ENCODE results near the gene ZFP42. TPM values are rescaled to one million over a fixed set of nuclear protein-coding genes. Genes with fewer than 3 reads are reported as not detected.

Gene ZFP42
- polyA plus RNA-seq, 2 of the 4 experiments (the other 2 are of a cell fraction): not detected

- Histone ChIP-seq H3K4me1 (no peaks in the 10 kb centered on the region), H3K9me3 (no peaks in the 10 kb centered on the region), H3K27ac (no peak overlapping the region), H3K4me3 (no peak overlapping the region), H3K4me2 (no peak overlapping the region)
- DNase-seq (ENCODE audit: low read depth in 1 of 2, low spot score in 1 of 2) (no peak), FAIRE-seq (no peak), ATAC-seq (no peak)
- TF ChIP-seq RAD21 (conservative IDR thresholded peaks at IDR 0.05 in 1 of 2, IDR thresholded peaks at IDR 0.05 in 1 of 2) (no peak), ESRRA (IDR thresholded peaks at IDR 0.05; ENCODE audit: borderline replicate concordance, low read length) (no peak), JUNB (IDR thresholded peaks at IDR 0.05) (no peak), CEBPB (IDR thresholded peaks at IDR 0.05) (no peak)
- POLR2A ChIA-PET: no interaction called here
- 96% methylated on average over 2 of the region's 2 CpGs for WGBS (ENCODE audit: missing lambda C conversion rate)
- CTCF ChIA-PET: no interaction called here
These were observed 29.9 kb downstream of the ZFP42 start for GRCh38 chr4:188025476-188025875.

- no peak overlapping the region for H3K4me2 ChIP-seq
- 92% methylated on average over 7 of the region's 13 CpGs for WGBS (ENCODE audit: missing lambda C conversion rate)
- no peak overlapping the region for H3K4me3 ChIP-seq
- no peak for DNase-seq (ENCODE audit: low read depth in 1 of 2, low spot score in 1 of 2)
- no peak for FAIRE-seq
- no peaks in the 10 kb centered on the region for H3K4me1 ChIP-seq
- ATAC-seq: no peak
- TF ChIP-seq JUN (IDR thresholded peaks at IDR 0.05) (no peak), POLR2A (IDR thresholded peaks at IDR 0.05; ENCODE audit: low read length) (0 out of 2 replicates have a peak, but pooled peaks have one; percentile 5)
- no peaks in the 10 kb centered on the region for H3K9me3 ChIP-seq
- H3K27ac ChIP-seq: no peak overlapping the region
- POLR2A ChIA-PET: no interaction called here
- CTCF ChIA-PET: no interaction called here
These were observed 33.5 kb downstream of the ZFP42 start for GRCh38 chr4:188029114-188029513.

- TF ChIP-seq GATA3 (IDR thresholded peaks at IDR 0.05; ENCODE audit: borderline replicate concordance) (no peak), TP53 (CRISPR knock-in tag; IDR thresholded peaks at IDR 0.05) (no peak), PBX3 (IDR thresholded peaks at IDR 0.05) (no peak), RCOR1 (IDR thresholded peaks at IDR 0.05; ENCODE audit: low read depth, low read length) (no peak), RNF2 (IDR thresholded peaks at IDR 0.05; ENCODE audit: borderline replicate concordance, low read depth) (no peak), PHF8 (IDR thresholded peaks at IDR 0.05; ENCODE audit: borderline replicate concordance, low read depth) (no peak), FOXS1 (CRISPR knock-in tag; IDR thresholded peaks at IDR 0.05) (no peak)
- no peak for DNase-seq (ENCODE audit: low read depth in 1 of 2, low spot score in 1 of 2)
- FAIRE-seq: no peak
- no peak for ATAC-seq
- Histone ChIP-seq H3K9me3 (no peaks in the 10 kb centered on the region), H3K27ac (no peak overlapping the region), H3K4me2 (no peak overlapping the region), H3K4me3 (no peak overlapping the region), H3K4me1 (no peaks in the 10 kb centered on the region)
- CTCF ChIA-PET: no interaction called here
- POLR2A ChIA-PET: no interaction called here
- WGBS (ENCODE audit: missing lambda C conversion rate): 90% methylated on average over 3 of the region's 3 CpGs
These were observed 34.8 kb downstream of the ZFP42 start for GRCh38 chr4:188030401-188030800.

GRCh38 chr4:188031751-188032150 is 36.2 kb downstream of the ZFP42 start:
- no peak overlapping the region for H3K4me2 ChIP-seq

More at GRCh38 chr4:188031751-188032150, 36.2 kb downstream of the ZFP42 start:
- no peak for ATAC-seq
- H3K27ac ChIP-seq: no peak overlapping the region
- ChIA-PET POLR2A (no interaction called here), CTCF (no interaction called here)
- no peak for DNase-seq (ENCODE audit: low read depth in 1 of 2, low spot score in 1 of 2)
- H3K9me3 ChIP-seq: no peaks in the 10 kb centered on the region
- no peak overlapping the region for H3K4me3 ChIP-seq
- H3K4me1 ChIP-seq: no peaks in the 10 kb centered on the region
- TF ChIP-seq E2F6 (IDR thresholded peaks at IDR 0.05; ENCODE audit: borderline replicate concordance, low read depth) (no peak), HEYL (CRISPR knock-in tag; IDR thresholded peaks at IDR 0.05) (no peak), GATA3 (IDR thresholded peaks at IDR 0.05; ENCODE audit: borderline replicate concordance) (no peak), HES2 (IDR thresholded peaks at IDR 0.05) (no peak), BCL3 (IDR thresholded peaks at IDR 0.05) (no peak), ZSCAN20 (CRISPR knock-in tag; IDR thresholded peaks at IDR 0.05) (no peak), ESRRA (IDR thresholded peaks at IDR 0.05; ENCODE audit: borderline replicate concordance, low read length) (no peak), POLR2AphosphoS2 (conservative IDR thresholded peaks at IDR 0.05; ENCODE audit: low read length) (no peak), FOSB (CRISPR knock-in tag; IDR thresholded peaks at IDR 0.05) (no peak), HOXB13 (CRISPR knock-in tag; IDR thresholded peaks at IDR 0.05; ENCODE audit: low read depth) (no peak), RFX5 (IDR thresholded peaks at IDR 0.05) (no peak), KDM5A (IDR thresholded peaks at IDR 0.05) (no peak)
- WGBS (ENCODE audit: missing lambda C conversion rate): 89% methylated on average over 18 of the region's 18 CpGs
- no peak for FAIRE-seq

Measured in A549 (cell line).